Effector memory CD4-positive, alpha-beta T cell (primary cell): ENCODE data around the gene MRGPRX2.

Source experiments
- DNase-seq, 3 donors: peaks; one replicate each; pipeline ENCODE4 v3.0.0-alpha.2; 2020
- H3K27ac ChIP-seq: 2 replicates; pipeline ENCODE4 v1.7.0; 2013; ENCODE audit warnings: mild to moderate bottlenecking, low read length, moderate library complexity; ENCODE audit not compliant: insufficient read depth, poor library complexity, severe bottlenecking
- H3K27me3 ChIP-seq: replicated peaks from 2 replicates; pipeline ENCODE4 v1.7.0; 2013; ENCODE audit warnings: mild to moderate bottlenecking, low read length; ENCODE audit not compliant: insufficient read depth, control insufficient read depth, poor library complexity, severe bottlenecking
- H3K36me3 ChIP-seq: 2 replicates; pipeline ENCODE4 v1.7.0; 2013; ENCODE audit warnings: mild to moderate bottlenecking, low read length, moderate library complexity; ENCODE audit not compliant: control insufficient read depth, insufficient read depth
- H3K4me1 ChIP-seq: 2 replicates; pipeline ENCODE4 v1.7.0; 2013; ENCODE audit warnings: low read length, mild to moderate bottlenecking; ENCODE audit not compliant: control insufficient read depth, insufficient read depth, poor library complexity, severe bottlenecking
- H3K4me3 ChIP-seq: 2 replicates; pipeline ENCODE4 v1.7.0; 2013; ENCODE audit warnings: low read length, low read depth, mild to moderate bottlenecking; ENCODE audit not compliant: insufficient read depth, poor library complexity, severe bottlenecking
- H3K9me3 ChIP-seq: 2 replicates; pipeline ENCODE4 v1.7.0; 2013; ENCODE audit warnings: mild to moderate bottlenecking, low read length, moderate library complexity; ENCODE audit not compliant: control insufficient read depth

The MRGPRX2 gene

DNA sequence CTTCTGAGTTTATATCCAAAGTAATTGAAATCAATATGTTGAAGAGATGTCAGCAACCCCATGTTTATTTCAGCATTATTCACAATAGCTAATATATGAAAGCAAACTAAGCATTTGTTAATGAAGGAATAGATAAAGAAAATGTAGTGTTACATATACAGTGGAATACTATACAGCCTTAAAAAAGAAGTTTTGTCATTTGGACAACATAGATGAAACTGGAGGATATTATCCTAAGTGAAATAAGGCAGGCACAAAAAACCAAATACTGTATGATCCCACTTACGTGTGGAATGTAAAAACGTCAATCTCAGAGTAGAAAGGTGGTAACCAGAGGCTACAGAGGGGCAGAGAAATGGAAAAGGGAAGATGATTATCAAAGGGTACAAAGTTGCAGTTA lies 10.2 kb downstream of the MRGPRX2 start:
- no peak for DNase-seq
- Histone ChIP-seq H3K4me1 (no peaks in the 10 kb centered on the region), H3K36me3 (no peaks in the 10 kb centered on the region), H3K4me3 (no peak overlapping the region), H3K9me3 (no peaks in the 10 kb centered on the region), H3K27ac (no peak overlapping the region), H3K27me3 (no peaks in the 10 kb centered on the region)

DNA sequence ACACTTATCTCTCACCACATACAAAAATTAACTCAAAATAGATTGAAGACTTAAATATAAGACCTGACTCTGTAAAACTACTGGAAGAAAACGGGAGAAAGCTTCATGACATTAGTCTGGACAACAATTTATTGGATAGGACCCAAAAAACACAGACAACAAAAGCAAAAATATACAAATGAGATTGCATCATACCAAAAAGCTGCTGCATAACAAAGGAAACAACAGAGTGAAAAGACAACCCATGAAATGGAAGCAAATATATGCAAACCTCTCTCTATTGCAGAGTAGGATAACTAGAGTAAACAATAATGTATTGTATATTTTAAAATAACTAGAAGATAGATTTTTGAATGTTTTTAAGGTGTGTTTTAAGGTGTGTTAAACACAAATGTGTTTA lies 11.2 kb downstream of the MRGPRX2 start:
- no peaks in the 10 kb centered on the region for H3K27me3 ChIP-seq
- no peaks in the 10 kb centered on the region for H3K36me3 ChIP-seq
- H3K4me1 ChIP-seq = no peaks in the 10 kb centered on the region
- H3K27ac ChIP-seq = no peak overlapping the region
- DNase-seq = no peak
- no peak overlapping the region for H3K4me3 ChIP-seq
- H3K9me3 ChIP-seq = no peaks in the 10 kb centered on the region

DNA sequence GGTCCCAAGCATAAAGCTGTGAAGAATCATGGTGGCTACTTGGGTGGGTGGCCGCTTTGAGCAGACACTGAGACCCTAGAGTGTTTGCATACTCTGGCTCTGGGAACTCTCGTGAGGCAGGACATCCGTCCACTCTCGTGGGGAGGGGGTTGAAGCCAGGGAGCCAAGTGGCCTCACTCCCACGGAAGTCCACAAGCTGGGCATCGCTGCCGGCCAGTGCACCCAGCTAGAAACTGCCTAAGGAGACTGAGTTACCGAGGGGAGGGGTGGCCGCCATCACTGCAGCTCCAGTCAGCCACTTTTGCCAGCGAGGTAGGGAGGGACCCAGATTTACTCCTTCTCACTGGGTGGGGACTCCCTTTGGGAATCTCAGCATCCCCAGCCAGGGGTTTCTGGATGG lies 20.5 kb downstream of the MRGPRX2 start:
- no peak for DNase-seq
- Histone ChIP-seq H3K9me3 (no peaks in the 10 kb centered on the region), H3K4me1 (no peaks in the 10 kb centered on the region), H3K4me3 (no peak overlapping the region), H3K36me3 (no peaks in the 10 kb centered on the region), H3K27me3 (no peaks in the 10 kb centered on the region), H3K27ac (no peak overlapping the region)

DNA sequence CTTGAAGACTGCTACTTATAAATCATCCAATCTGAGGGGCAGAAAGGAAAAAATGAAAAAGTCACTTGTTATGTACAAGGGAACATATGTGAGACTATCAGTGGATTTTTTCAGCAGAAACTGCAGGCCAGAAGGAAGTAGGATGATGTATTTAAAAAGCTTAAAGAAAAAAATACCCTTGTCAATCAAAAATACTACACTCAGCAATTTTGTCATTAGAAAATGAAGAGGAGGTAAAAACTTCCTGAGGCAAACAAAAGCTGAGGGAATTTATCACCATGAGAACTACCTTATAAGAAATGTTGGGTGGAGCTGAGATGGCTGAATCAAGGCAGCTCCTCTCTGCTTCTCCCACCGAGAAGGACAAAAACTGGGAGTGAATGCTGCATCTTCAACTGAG lies 21.1 kb downstream of the MRGPRX2 start:
- DNase-seq = no peak
- no peaks in the 10 kb centered on the region for H3K27me3 ChIP-seq
- no peaks in the 10 kb centered on the region for H3K36me3 ChIP-seq
- H3K4me1 ChIP-seq = no peaks in the 10 kb centered on the region
- H3K9me3 ChIP-seq = no peaks in the 10 kb centered on the region
- H3K4me3 ChIP-seq = no peak overlapping the region
- no peak overlapping the region for H3K27ac ChIP-seq

- Histone ChIP-seq H3K27ac (no peak overlapping the region), H3K9me3 (no peaks in the 10 kb centered on the region), H3K4me3 (no peak overlapping the region), H3K27me3 (no peaks in the 10 kb centered on the region), H3K4me1 (no peaks in the 10 kb centered on the region), H3K36me3 (no peaks in the 10 kb centered on the region)
- DNase-seq = no peak
Measured at GRCh38 chr11:19032990-19033389, 27.5 kb downstream of the MRGPRX2 start.

- no peak for DNase-seq
- Histone ChIP-seq H3K36me3 (no peaks in the 10 kb centered on the region), H3K27ac (no peak overlapping the region), H3K27me3 (no peaks in the 10 kb centered on the region), H3K4me3 (no peak overlapping the region), H3K4me1 (no peaks in the 10 kb centered on the region), H3K9me3 (no peaks in the 10 kb centered on the region)
Measured at GRCh38 chr11:19027829-19028595, 32.5 kb downstream of the MRGPRX2 start.

DNA sequence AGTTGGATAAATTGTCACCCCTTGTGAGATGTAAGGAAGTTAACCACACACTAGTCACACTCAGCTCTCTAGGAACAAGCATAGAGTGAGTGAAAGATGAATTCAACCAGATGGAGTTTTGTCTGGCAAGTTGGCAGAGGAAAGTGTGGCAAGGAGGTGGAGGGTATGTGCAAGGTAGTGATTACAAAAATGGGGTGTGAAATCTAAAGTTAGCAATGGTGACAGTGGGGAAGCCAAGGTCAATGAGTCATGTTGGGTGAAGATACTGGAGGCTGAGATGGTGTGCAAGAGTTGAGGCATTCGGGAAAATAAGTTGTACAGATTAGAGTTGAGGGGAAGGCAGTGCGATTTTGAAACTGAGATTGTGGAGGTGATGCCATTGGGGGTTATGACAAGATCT lies 33.7 kb downstream of the MRGPRX2 start:
- no peak overlapping the region for H3K4me3 ChIP-seq
- no peak for DNase-seq
- H3K4me1 ChIP-seq = no peaks in the 10 kb centered on the region
- no peaks in the 10 kb centered on the region for H3K27me3 ChIP-seq
- H3K36me3 ChIP-seq = no peaks in the 10 kb centered on the region
- H3K27ac ChIP-seq = no peak overlapping the region
- H3K9me3 ChIP-seq = no peaks in the 10 kb centered on the region

DNA sequence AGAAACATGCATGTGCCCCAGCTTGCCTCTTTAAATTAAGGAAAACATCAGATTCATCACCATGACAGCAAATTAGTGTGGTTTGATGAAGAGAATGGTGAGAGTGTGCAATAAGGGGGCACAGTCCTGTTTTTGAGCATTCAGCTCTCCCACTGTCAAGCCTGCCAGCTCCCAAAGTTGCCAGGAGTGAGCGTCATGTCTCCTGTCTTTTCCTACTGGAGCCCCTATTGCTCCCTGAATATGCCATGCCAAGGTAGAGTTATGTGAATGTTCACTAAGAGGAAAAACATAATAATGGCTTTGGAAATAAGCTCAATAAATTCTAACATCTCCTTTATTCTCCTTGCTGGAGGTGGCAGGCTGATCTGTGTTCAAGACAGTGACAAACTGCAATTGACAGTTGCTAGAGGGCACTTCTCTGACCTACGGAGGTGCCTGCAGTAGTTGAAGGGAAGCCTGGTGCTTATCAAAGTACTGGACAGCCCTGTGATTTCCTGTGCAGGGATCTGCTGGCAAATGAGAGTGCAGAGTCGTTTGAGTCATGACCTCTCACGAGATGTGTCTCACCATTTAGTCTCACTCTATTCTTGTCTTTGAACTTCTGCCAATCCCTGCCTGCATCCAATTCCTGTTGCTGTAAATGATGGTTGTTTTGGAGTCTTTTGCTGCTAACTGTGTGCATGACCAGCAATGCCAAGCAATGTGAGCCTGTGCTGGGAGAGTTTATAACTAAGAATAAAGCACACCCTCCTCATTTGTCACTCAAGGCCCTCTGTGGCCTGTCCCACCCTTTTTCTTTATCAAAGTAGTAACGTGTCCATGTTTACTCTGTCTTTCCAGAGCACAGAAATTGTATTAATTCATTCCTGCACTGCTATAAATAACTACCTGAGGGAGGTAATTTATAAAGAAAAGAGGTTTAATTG lies 34.8 kb downstream of the MRGPRX2 start:
- Histone ChIP-seq H3K36me3 (no peaks in the 10 kb centered on the region), H3K4me1 (no peaks in the 10 kb centered on the region), H3K4me3 (no peak overlapping the region), H3K27me3 (no peaks in the 10 kb centered on the region), H3K9me3 (no peaks in the 10 kb centered on the region), H3K27ac (no peak overlapping the region)
- no peak for DNase-seq

DNA sequence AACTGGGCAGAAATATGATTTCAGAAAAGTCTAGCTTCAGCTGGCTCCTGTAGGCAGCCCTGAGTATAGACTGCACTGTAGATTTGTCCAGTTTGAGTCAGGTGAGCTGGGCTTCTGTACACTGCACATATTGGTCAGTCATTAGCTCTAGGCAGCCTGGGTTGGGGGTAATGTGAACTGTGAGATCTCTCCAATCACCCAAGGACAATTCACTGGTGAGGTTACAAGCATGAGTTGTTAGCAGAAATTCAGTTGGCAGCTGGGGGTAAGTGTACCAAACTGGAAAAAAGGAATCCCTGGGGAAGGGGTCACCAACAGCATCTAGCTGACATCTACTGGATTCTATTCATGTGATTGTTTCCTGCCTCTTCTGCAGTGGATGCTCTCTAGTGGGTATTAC lies 39.7 kb downstream of the MRGPRX2 start:
- H3K36me3 ChIP-seq = no peaks in the 10 kb centered on the region
- H3K4me1 ChIP-seq = no peaks in the 10 kb centered on the region
- no peak overlapping the region for H3K27ac ChIP-seq
- no peak for DNase-seq
- no peaks in the 10 kb centered on the region for H3K9me3 ChIP-seq
- H3K27me3 ChIP-seq = no peaks in the 10 kb centered on the region
- H3K4me3 ChIP-seq = no peak overlapping the region

DNA sequence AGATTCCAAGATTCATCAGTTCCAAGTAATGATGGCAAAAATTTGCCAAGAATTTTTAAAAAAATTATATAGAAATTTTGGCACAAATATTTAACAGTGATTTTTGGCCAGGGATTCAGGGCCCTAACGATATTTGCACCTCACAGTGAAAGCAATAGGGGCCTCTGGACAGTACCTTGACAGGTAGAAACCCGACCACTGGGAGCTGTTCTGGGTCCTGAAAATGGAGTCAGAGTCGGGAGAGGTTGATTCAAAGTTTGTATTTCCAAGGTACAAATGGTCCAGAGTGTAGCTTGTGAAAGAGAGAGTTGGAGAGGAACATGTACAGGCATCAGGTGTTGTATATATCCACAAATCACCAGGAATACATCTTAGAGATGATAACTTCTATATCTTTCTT lies 41.6 kb downstream of the MRGPRX2 start:
- no peaks in the 10 kb centered on the region for H3K27me3 ChIP-seq
- H3K4me1 ChIP-seq = no peaks in the 10 kb centered on the region
- no peaks in the 10 kb centered on the region for H3K36me3 ChIP-seq
- H3K4me3 ChIP-seq = no peak overlapping the region
- DNase-seq = no peak
- H3K9me3 ChIP-seq = no peaks in the 10 kb centered on the region
- H3K27ac ChIP-seq = no peak overlapping the region
